KMS-11 (cell line): ENCODE measurements around the gene CDH4.

Experiments
- H2AFZ ChIP-seq: fragments of 200-600 bp; sonication (generic); 2 replicates; pipeline ENCODE4 v1.6.1; 2016; ENCODE audit warnings: antibody characterized with exemption, mixed run types, low read depth
- H3K27ac ChIP-seq: fragments of 200-600 bp; sonication (generic); 2 replicates; pipeline ENCODE4 v1.6.1; 2016; ENCODE audit warnings: mild to moderate bottlenecking, mixed run types
- H3K27me3 ChIP-seq: fragments of 200-600 bp; sonication (generic); 2 replicates; pipeline ENCODE4 v1.6.1; 2017; ENCODE audit warnings: mild to moderate bottlenecking, low read depth, mixed run types, moderate library complexity; ENCODE audit not compliant: insufficient read depth
- H3K36me3 ChIP-seq: fragments of 200-600 bp; sonication (generic); 2 replicates; pipeline ENCODE4 v1.6.1; 2017; ENCODE audit warnings: mild to moderate bottlenecking, mixed run types; ENCODE audit not compliant: insufficient read depth
- H3K4me1 ChIP-seq: fragments of 200-600 bp; sonication (generic); 2 replicates; pipeline ENCODE4 v1.6.1; 2016; ENCODE audit warnings: mild to moderate bottlenecking, low read depth, mixed run types; ENCODE audit not compliant: poor library complexity, severe bottlenecking
- H3K4me2 ChIP-seq: fragments of 200-600 bp; sonication (generic); 2 replicates; pipeline ENCODE4 v1.7.0; 2016; ENCODE audit warnings: mild to moderate bottlenecking, mixed run types
- H3K4me3 ChIP-seq: fragments of 200-600 bp; sonication (generic); IDR thresholded peaks from 2 replicates; pipeline ENCODE4 v1.6.1; 2017; ENCODE audit warnings: low read depth, low read length, mixed read lengths; ENCODE audit not compliant: insufficient read depth
- H3K79me2 ChIP-seq: fragments of 200-600 bp; sonication (generic); 2 replicates; pipeline ENCODE4 v1.6.1; 2016; ENCODE audit warnings: low read depth, mixed run types; ENCODE audit not compliant: insufficient read depth
- H3K9ac ChIP-seq: fragments of 200-600 bp; sonication (generic); 2 replicates; pipeline ENCODE4 v1.6.1; 2016; ENCODE audit warnings: mild to moderate bottlenecking, mixed run types
- H4K20me1 ChIP-seq: fragments of 200-600 bp; sonication (generic); 2 replicates; pipeline ENCODE4 v1.6.1; 2016; ENCODE audit warnings: mild to moderate bottlenecking, mixed run types; ENCODE audit not compliant: insufficient read depth
- CTCF ChIP-seq: fragments of 200-600 bp; sonication (generic); conservative IDR thresholded peaks from 2 replicates; pipeline ENCODE4 v1.6.1; 2017; ENCODE audit warnings: low read depth, mild to moderate bottlenecking, antibody characterized with exemption, low read length, moderate library complexity, mixed read lengths

The CDH4 gene

GRCh38 chr20:61636531-61637116 is 384.6 kb downstream of the CDH4 start:
- H3K79me2 ChIP-seq = no peaks in the 10 kb centered on the region
- no peak overlapping the region for H3K4me3 ChIP-seq
- H4K20me1 ChIP-seq = no peaks in the 10 kb centered on the region
- H3K9ac ChIP-seq = no peak overlapping the region
- H3K4me1 ChIP-seq = no peaks in the 10 kb centered on the region
- H3K27me3 ChIP-seq = peaks cover 25% of the 10 kb centered on the region
- H3K4me2 ChIP-seq = no peak overlapping the region
- H3K36me3 ChIP-seq = no peaks in the 10 kb centered on the region
- no peak for TF ChIP-seq CTCF
- H2AFZ ChIP-seq = no peak overlapping the region
- no peak overlapping the region for H3K27ac ChIP-seq

GRCh38 chr20:61638802-61639585 is 386.9 kb downstream of the CDH4 start:
- H3K27ac ChIP-seq = no peak overlapping the region
- H3K9ac ChIP-seq = no peak overlapping the region
- H4K20me1 ChIP-seq = no peaks in the 10 kb centered on the region
- H3K27me3 ChIP-seq = peaks cover 25% of the 10 kb centered on the region
- H3K36me3 ChIP-seq = no peaks in the 10 kb centered on the region
- H3K4me1 ChIP-seq = no peaks in the 10 kb centered on the region
- no peak overlapping the region for H3K4me3 ChIP-seq
- H3K79me2 ChIP-seq = no peaks in the 10 kb centered on the region
- no peak overlapping the region for H3K4me2 ChIP-seq
- TF ChIP-seq CTCF = no peak
- H2AFZ ChIP-seq = no peak overlapping the region

DNA sequence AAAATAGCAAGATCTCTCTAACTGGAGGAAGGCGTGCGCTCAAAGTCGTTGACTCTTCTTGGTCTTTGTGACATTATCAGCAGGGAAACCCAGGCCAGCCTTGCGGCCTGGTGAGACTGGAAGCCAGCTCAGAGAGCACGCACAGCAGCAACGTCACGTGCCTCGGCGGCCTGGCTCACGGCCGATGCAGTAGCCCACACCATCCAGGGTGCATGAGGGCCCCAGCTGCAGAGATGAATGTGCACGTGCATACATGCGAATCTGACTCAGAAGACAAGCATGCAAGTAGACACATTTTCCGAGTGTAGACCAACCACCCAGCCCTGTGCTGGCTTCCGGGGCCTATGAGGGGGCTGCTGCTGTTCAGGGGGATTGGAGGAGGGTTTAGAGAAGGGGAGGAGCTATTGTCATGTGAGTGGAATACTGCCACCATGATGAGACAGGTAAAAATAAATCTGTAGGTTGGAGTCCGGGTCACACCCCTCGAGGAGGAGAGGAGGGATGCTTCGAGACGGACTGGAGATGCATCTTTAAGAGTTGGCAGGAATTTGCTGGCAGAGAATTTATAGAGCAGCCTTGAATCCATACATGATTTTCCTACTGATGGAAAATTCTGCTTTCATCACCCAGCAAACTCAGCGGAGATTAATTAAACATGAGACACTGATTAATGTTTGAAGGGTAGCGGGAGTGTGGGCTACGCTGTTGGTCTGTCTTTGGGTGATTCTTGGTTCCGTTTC is 388.2 kb downstream of the CDH4 start:
- H3K4me1 ChIP-seq = no peaks in the 10 kb centered on the region
- TF ChIP-seq CTCF = no peak
- H3K9ac ChIP-seq = no peak overlapping the region
- H3K4me2 ChIP-seq = no peak overlapping the region
- H3K27ac ChIP-seq = no peak overlapping the region
- H3K27me3 ChIP-seq = peaks cover 24% of the 10 kb centered on the region
- no peaks in the 10 kb centered on the region for H4K20me1 ChIP-seq
- no peaks in the 10 kb centered on the region for H3K36me3 ChIP-seq
- no peak overlapping the region for H2AFZ ChIP-seq
- no peak overlapping the region for H3K4me3 ChIP-seq
- no peaks in the 10 kb centered on the region for H3K79me2 ChIP-seq

- no peak overlapping the region for H3K27ac ChIP-seq
- peaks cover 22% of the 10 kb centered on the region for H3K27me3 ChIP-seq
Observed at GRCh38 chr20:61640871-61641245, 388.8 kb downstream of the CDH4 start.

More at GRCh38 chr20:61640871-61641245, 388.8 kb downstream of the CDH4 start:
- Histone ChIP-seq H2AFZ (no peak overlapping the region), H3K9ac (no peak overlapping the region), H4K20me1 (no peaks in the 10 kb centered on the region), H3K4me3 (no peak overlapping the region), H3K4me2 (no peak overlapping the region), H3K4me1 (no peaks in the 10 kb centered on the region), H3K36me3 (no peaks in the 10 kb centered on the region), H3K79me2 (no peaks in the 10 kb centered on the region)
- TF ChIP-seq CTCF = no peak
